ENCODE results near the gene PROB1. TPM values are rescaled to one million over a fixed set of nuclear protein-coding genes. Genes with fewer than 3 reads are reported as not detected.

Gene PROB1
- total and polyA plus RNA-seq, 2 of the 8 experiments (the other 6 are each of a cell fraction or from before 2014, with no cell fraction given), result 0.89 to 3.1 TPM

DNA sequence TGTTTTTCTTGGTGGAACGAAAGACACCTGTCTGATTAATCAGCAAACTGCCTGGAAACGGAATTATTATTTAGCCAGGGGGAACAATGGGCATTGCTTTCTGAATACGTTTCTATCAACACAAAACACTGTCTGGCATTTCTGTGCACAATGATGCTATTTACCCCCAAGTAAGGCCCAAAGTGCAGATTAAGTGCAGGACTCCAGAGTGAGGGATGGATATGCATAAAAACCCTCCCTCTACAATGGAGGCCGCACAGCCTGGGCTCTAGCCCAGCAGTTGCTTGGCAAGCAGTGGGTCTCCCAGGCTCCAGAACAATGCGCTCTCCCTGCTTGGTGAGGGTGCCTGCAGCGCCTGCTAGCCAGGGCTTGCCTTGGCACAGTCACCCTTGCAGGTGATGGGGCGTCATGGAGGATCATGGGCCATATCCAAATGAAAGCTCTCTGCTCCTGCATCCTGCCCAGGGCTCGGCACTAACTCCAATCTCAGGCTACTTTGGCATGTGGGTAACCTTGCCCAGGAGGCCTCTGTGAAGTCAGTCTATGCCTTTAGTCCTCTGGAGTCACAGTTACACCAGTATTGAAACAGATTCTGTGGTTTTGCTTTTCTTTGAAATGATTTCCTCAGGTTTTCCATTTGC is 20.4 kb upstream of the PROB1 start:
- no peak overlapping the region for H2AK5ac ChIP-seq (ENCODE audit: low read depth, low read length)
- H2AFZ ChIP-seq (ENCODE audit: low read length), result no peak overlapping the region
- no peak overlapping the region for H3K4me2 ChIP-seq (ENCODE audit: insufficient read depth in 1 of 2, low read depth in 2 of 2, low read length in 2 of 2)
- H3K79me1 ChIP-seq (ENCODE audit: low read depth, low read length), result no peaks in the 10 kb centered on the region
- 92% methylated on average over 8 of the region's 8 CpGs; no CpG with 5 or more reads in 1 of the 2 experiments for WGBS, 2 experiments (ENCODE audit: extremely low coverage in 1 of 2, insufficient coverage in 1 of 2, insufficient read length in 1 of 2, insufficient replicate concordance in 2 of 2, low coverage in 1 of 2, low lambda C conversion rate in 2 of 2, missing lambda C conversion rate in 1 of 2)
- H4K5ac ChIP-seq (ENCODE audit: insufficient read length, low read depth, low read length), result no peak overlapping the region
- H3K4ac ChIP-seq (replicated peaks; ENCODE audit: insufficient read length, low read depth, low read length), result no peak overlapping the region
- no peak overlapping the region for H2BK20ac ChIP-seq (ENCODE audit: low read length)
- no peak overlapping the region for H3K4me3 ChIP-seq (ENCODE audit: extremely low read depth in 1 of 4, insufficient read depth in 2 of 4, low read depth in 3 of 4, low read length in 4 of 4)
- ChIA-PET CTCF (ENCODE audit: partially characterized antibody) (interaction anchor here (1.5 kb wide), 2 partner anchors 13 to 98 kb away, joined by 6 read pairs; no protein-coding TSS in a partner anchor), POLR2A (ENCODE audit: partially characterized antibody) (interaction anchor here (0.5 to 1.4 kb wide), 5 partner anchors 8 to 102 kb away, joined by 3 to 4 read pairs (median 3); no protein-coding TSS in a partner anchor)
- H3K18ac ChIP-seq (ENCODE audit: extremely low read depth, low read length), result no peak overlapping the region
- no peak overlapping the region for H4K8ac ChIP-seq (ENCODE audit: extremely low read depth, insufficient read depth, low read length)
- H3K9ac ChIP-seq (replicated peaks in 1 of 4; ENCODE audit: extremely low read depth in 1 of 4, low read depth in 3 of 4, low read length in 3 of 4), result no peak overlapping the region
- no peak overlapping the region for H3K56ac ChIP-seq (replicated peaks; ENCODE audit: insufficient read length, low read depth, low read length)
- no peak for DNase-seq (ENCODE audit: low read depth in 1 of 2, low spot score in 2 of 2)
- H3K23ac ChIP-seq (ENCODE audit: insufficient read length), result no peak overlapping the region
- no peaks in the 10 kb centered on the region for H3K79me2 ChIP-seq (ENCODE audit: control insufficient read depth in 1 of 2, insufficient read depth in 2 of 2, low read length in 2 of 2)
- FAIRE-seq, result no peak
- no peaks in the 10 kb centered on the region for H4K20me1 ChIP-seq (replicated peaks in 1 of 2; ENCODE audit: control insufficient read depth in 1 of 2, insufficient read depth in 2 of 2, low read length in 2 of 2)
- H2BK5ac ChIP-seq (ENCODE audit: low read depth, low read length), result no peak overlapping the region
- no peaks in the 10 kb centered on the region for H3K9me3 ChIP-seq (ENCODE audit: insufficient read depth in 2 of 2, low read depth in 1 of 2, low read length in 1 of 2)
- H4K91ac ChIP-seq (replicated peaks; ENCODE audit: insufficient read length, low read length), result no peak overlapping the region
- H3K27ac ChIP-seq (ENCODE audit: low read depth, low read length), result no peak overlapping the region
- no peak overlapping the region for H3K14ac ChIP-seq (ENCODE audit: insufficient read length)
- H3K23me2 ChIP-seq (ENCODE audit: low read depth, low read length), result no peaks in the 10 kb centered on the region
- no peak overlapping the region for H2BK15ac ChIP-seq (ENCODE audit: low read length)
- no peak overlapping the region for H2BK12ac ChIP-seq (ENCODE audit: low read depth, low read length)
- peaks cover 4 to 9% (median 6%) of the 10 kb centered on the region in 4 experiments; a peak in 4 of 7 replicates for H3K4me1 ChIP-seq (replicated peaks in 1 of 4; ENCODE audit: control insufficient read depth in 3 of 4, insufficient read depth in 4 of 4, low read length in 3 of 4)
- no peak overlapping the region for H2BK120ac ChIP-seq (replicated peaks; ENCODE audit: low read depth, low read length)
- no peaks in the 10 kb centered on the region for H3K27me3 ChIP-seq (replicated peaks in 1 of 4; ENCODE audit: control insufficient read depth in 3 of 4, extremely low read depth in 1 of 4, insufficient read depth in 3 of 4, low read length in 3 of 4)
- H3K36me3 ChIP-seq (ENCODE audit: control insufficient read depth in 2 of 4, insufficient read depth in 4 of 4, low read length in 3 of 4), result peaks cover 2 to 21% (median 6%) of the 10 kb centered on the region in 4 experiments; a peak in 5 of 8 replicates
- TF ChIP-seq SP2 (IDR thresholded peaks at IDR 0.05; ENCODE audit: low read length) (no peak), KDM5A (IDR thresholded peaks at IDR 0.05; ENCODE audit: low read length) (no peak), HDAC6 (IDR thresholded peaks at IDR 0.05; ENCODE audit: low read depth, low read length) (no peak), SP4 (IDR thresholded peaks at IDR 0.05; ENCODE audit: low read length) (no peak), RXRA (IDR thresholded peaks at IDR 0.05; ENCODE audit: insufficient read depth, low read depth, low read length) (no peak), TBP (IDR thresholded peaks at IDR 0.05; ENCODE audit: low read depth, low read length) (no peak), TEAD4 (IDR thresholded peaks at IDR 0.05; ENCODE audit: low read depth, low read length) (no peak), HDAC2 (IDR thresholded peaks at IDR 0.05; ENCODE audit: borderline replicate concordance in 1 of 2, low read depth in 2 of 2, low read length in 2 of 2) (no peak), SIN3A (conservative IDR thresholded peaks at IDR 0.05 in 1 of 2, IDR thresholded peaks at IDR 0.05 in 1 of 2; ENCODE audit: low read depth in 1 of 2, low read length in 2 of 2) (no peak), POLR2AphosphoS5 (IDR thresholded peaks at IDR 0.05; ENCODE audit: low read depth, low read length) (no peak), CBX5 (IDR thresholded peaks at IDR 0.05; ENCODE audit: low read depth, low read length) (no peak), RBBP5 (IDR thresholded peaks at IDR 0.05; ENCODE audit: borderline replicate concordance, low read depth, low read length) (no peak)
- TF ChIP-seq, protein P1, sequence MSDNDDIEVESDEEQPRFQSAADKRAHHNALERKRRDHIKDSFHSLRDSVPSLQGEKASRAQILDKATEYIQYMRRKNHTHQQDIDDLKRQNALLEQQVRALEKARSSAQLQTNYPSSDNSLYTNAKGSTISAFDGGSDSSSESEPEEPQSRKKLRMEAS (IDR thresholded peaks at IDR 0.05), result no peak
